ENCODE measurements around the gene PYGM. TPM values are rescaled to one million over a fixed set of nuclear protein-coding genes. Genes with fewer than 3 reads are reported as not detected.

The PYGM gene
- total RNA-seq, 1 experiment from 2014 or later, result 1.7 TPM

DNA sequence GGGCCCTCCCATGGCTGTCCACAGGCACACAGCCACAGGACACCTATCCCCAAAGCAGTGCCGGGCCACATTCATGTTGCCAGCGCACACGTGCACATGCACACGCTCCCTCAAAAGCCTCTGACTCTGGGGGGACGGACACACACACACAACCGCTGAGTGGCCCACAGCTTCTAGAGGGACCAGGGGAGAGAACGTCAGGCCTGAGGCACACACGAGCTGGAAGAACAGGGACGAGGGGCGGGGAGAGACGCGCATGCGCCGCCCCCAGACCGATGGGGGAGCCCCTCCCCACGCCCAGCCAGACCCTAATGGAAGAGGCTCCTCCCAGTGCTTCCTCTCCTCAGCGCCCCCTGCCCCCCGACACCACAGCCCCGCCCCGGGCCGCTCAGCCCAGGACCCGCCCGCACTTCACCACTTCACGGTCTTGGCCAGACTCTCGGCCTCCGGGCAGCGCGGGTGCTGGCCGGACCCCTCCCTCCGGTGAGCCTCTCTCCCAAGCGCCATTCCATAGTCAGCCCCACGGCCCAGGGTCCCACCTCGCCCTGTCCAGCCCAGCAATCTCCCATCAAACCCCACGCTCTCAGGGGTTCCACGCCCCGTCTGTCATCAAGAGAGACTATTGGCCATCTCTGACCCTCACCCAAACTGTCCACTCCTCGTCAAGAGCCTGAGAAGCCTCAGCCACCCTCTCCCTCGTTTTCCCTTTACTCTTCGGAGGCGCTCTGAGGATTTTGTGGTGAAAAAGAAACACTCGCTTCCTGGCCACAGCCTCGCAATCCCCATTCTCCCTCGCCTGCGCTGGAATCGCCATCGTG, 48.4 kb downstream of the PYGM start:
- Histone ChIP-seq H4K20me1 (ENCODE audit: insufficient read depth) (no peaks in the 10 kb centered on the region), H3K4me1 (ENCODE audit: control insufficient read depth in 1 of 2, insufficient read depth in 2 of 2, low read length in 2 of 2) (peaks cover 7 to 23% of the 10 kb centered on the region in 2 experiments; a peak in 3 of 4 replicates), H3K36me3 (ENCODE audit: control insufficient read depth in 1 of 2, insufficient read depth in 2 of 2, low read length in 2 of 2) (no peaks in the 10 kb centered on the region), H3K27ac (ENCODE audit: low read depth, low read length) (no peak overlapping the region), H3K9ac (ENCODE audit: low read length) (no peak overlapping the region), H3K9me3 (ENCODE audit: control insufficient read depth in 1 of 2, insufficient read depth in 1 of 2, low read depth in 1 of 2, low read length in 2 of 2) (no peaks in the 10 kb centered on the region), H3K79me2 (ENCODE audit: insufficient read depth, low read length) (no peaks in the 10 kb centered on the region), H3K9me2 (ENCODE audit: insufficient read depth) (no peaks in the 10 kb centered on the region), H2AFZ (ENCODE audit: low read depth, low read length, poor library complexity, severe bottlenecking) (no peak overlapping the region), H3K4me3 (replicated peaks in 1 of 2; ENCODE audit: low read depth in 1 of 2, low read length in 2 of 2) (no peak overlapping the region), H3K27me3 (ENCODE audit: insufficient read depth, low read length) (peaks cover 5% of the 10 kb centered on the region; the same call in 1 of the 2 replicates), H3K4me2 (ENCODE audit: low read length) (peak overlapping the region; percentile 37; the same call in 1 of the 2 replicates)
- no peak for DNase-seq (ENCODE audit: low read depth, low spot score)
- no peak for ATAC-seq
- BruUV-seq (replicated peaks), result no TSS peak
- TF ChIP-seq POLR2A (IDR thresholded peaks at IDR 0.05; ENCODE audit: borderline replicate concordance, extremely low read depth, insufficient read depth, insufficient read length) (no peak), RAD21 (IDR thresholded peaks at IDR 0.05; ENCODE audit: low read depth) (no peak), EGR1 (IDR thresholded peaks at IDR 0.05; ENCODE audit: low read depth) (no peak)
- TF ChIP-seq, protein P1, sequence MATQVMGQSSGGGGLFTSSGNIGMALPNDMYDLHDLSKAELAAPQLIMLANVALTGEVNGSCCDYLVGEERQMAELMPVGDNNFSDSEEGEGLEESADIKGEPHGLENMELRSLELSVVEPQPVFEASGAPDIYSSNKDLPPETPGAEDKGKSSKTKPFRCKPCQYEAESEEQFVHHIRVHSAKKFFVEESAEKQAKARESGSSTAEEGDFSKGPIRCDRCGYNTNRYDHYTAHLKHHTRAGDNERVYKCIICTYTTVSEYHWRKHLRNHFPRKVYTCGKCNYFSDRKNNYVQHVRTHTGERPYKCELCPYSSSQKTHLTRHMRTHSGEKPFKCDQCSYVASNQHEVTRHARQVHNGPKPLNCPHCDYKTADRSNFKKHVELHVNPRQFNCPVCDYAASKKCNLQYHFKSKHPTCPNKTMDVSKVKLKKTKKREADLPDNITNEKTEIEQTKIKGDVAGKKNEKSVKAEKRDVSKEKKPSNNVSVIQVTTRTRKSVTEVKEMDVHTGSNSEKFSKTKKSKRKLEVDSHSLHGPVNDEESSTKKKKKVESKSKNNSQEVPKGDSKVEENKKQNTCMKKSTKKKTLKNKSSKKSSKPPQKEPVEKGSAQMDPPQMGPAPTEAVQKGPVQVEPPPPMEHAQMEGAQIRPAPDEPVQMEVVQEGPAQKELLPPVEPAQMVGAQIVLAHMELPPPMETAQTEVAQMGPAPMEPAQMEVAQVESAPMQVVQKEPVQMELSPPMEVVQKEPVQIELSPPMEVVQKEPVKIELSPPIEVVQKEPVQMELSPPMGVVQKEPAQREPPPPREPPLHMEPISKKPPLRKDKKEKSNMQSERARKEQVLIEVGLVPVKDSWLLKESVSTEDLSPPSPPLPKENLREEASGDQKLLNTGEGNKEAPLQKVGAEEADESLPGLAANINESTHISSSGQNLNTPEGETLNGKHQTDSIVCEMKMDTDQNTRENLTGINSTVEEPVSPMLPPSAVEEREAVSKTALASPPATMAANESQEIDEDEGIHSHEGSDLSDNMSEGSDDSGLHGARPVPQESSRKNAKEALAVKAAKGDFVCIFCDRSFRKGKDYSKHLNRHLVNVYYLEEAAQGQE (IDR thresholded peaks at IDR 0.05; ENCODE audit: low read depth), result no peak
- ChIA-PET RAD21 (ENCODE audit: low non-redundant PET in 1 of 2, low total read pairs in 2 of 2, uncharacterized antibody in 2 of 2, unreplicated experiment in 2 of 2) (no interaction called here), POLR2A (no interaction called here), CTCF (interaction anchor here (0.6 kb wide), 1 partner anchor 83 kb away, joined by 3 read pairs; no protein-coding TSS in a partner anchor)
- intact Hi-C loops (cut with micrococcal nuclease), result loop anchor here (10.0 kb wide), 1 partner anchor 1207 kb away; the partner anchor contains the start of gene LGALS12

All from HCT116 (cell line).